DMS153 treated with DMSO at 0.1 percent for 48 hours (cell line): ENCODE results near the gene GLCE.
"Not testable (repeated sequence)": the region's sequence is repeated elsewhere in the genome, so short reads cannot be mapped to it uniquely, and the experiment has no call there.

Source experiments
- DNase-seq: peaks from one replicate; lab custom pipeline; 2025; ENCODE audit not compliant: unreplicated experiment; lab: John Stamatoyannopoulos, UW

The GLCE gene

DNA sequence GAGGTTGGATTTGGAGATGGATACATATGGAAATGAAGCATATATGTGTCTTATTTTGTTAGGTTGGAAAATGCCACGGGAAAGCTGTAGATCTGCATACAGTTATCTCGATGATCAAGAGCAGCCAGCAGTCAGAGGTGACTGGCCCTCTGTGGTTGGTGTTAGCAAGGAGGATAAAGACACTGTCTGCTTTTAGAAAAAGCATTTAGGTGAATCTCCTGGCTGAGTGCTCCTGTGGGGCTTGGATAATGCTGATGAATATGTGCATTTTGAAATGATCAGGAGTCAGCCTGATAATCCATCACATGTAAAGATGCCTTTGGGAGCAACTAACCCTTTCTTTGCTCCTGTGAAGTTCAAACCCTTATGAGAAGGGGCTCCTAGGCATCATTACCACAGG is 24.9 kb upstream of the GLCE start:
- DNase-seq, result no peak

DNA sequence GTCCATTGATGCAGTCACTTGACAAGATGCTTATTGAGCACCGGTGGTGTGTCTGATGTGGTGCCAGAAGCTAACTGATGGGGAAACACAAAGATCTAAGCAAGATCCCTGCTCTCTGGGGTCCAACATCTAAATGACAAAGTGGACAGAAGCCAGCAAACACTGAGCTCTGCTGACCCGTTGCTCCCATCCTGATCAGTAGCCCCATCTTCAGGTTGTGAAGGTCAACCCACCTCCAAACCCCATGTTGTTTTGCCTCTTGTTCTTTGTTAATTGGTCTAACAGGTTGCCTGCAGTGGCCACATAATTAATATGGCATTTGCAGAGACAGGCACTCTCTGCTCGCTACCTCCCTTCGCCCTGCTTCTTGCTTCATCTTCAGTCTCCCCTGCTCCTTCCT is 21.5 kb upstream of the GLCE start:
- DNase-seq, result no peak

DNA sequence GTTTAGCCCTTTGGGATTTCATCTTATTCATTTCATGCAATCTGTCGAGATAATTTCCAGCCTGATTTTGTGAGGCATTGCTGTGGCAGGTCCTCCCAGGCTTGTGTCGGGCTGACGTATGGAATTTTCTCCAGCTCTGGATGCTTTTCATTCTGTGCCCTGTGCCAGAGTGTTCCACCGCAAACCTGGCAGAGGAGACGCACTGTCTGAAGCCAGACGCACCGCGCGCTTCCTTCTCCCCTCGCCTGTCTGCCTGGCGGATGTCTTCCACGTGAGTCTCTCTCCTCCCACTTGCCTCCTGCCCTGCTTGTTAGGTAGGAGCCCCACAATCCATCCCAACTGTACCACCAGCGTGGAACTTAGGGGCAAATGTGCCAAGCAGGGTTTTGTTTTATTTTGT is 20.1 kb upstream of the GLCE start:
- no peak for DNase-seq

DNA sequence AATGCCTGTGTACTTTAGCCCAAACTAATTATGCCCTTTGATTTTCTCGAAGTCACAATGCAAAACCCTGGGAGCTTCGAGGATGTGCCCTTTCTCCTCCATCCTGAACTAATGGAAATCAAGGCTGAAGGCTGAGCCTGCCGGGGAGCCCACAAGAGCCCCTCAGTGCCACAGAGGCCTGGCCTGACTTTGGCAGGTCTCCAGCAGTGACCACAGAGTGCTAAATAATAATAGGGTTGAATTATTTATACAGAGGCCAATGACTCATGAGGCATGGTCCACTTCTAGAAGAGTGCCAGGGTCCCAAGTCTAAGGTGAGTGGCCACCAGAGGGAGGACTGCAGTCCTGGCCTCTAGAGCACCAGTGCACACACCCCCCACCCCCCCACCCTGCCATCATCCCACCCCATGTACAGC is 19.1 kb upstream of the GLCE start:
- no peak for DNase-seq

DNA sequence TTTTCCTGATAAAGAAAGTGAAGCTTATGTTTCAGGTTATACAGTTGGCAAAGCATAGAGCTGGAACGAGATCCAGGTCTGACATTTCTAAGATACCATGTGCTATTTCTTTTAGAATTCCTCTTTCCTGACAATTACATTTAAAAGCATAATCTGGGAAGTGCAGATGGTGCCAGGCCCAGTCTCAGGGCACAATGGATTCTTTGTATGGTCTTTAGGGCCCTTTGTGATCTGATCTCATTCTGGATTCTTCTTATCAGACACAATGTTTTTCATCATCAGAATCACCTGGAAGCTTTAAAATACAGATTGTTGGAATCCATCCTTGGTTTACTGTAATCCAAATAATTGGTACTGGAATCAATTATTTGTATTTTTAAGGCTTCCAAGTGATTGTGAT is 18.6 kb upstream of the GLCE start:
- no peak for DNase-seq

DNA sequence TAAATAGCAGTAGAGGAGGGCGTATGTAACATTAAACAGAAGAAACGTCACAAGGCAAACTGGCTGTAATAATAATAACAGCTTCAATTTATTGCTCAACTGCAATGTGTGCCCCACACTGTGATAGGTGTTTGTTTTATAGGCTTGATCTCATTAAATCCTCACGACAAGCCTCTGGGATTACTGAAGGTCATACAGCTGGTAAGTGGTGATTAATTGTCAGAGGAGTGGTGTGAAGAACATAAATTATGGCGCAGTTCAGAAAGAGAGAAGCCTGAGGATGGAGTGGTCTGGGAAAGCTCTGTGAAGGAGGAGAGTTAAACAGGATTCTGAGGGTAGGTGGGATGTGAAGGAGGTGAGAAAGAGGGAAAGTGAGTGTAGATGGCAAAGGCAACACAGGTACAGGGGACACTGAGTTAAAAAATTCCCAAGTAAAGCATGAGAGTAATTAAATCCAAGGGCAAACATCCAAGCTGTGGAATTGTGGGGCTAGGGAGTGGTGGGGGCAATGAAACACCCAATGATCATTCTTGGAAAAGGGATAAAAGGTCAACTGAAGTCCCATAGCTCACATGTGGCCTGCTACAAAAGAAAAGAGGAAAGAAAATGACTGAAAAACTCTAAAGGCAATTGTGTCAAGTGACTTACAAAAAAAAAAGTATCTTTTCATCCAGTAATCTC is 16.5 kb upstream of the GLCE start:
- DNase-seq, result no peak

DNA sequence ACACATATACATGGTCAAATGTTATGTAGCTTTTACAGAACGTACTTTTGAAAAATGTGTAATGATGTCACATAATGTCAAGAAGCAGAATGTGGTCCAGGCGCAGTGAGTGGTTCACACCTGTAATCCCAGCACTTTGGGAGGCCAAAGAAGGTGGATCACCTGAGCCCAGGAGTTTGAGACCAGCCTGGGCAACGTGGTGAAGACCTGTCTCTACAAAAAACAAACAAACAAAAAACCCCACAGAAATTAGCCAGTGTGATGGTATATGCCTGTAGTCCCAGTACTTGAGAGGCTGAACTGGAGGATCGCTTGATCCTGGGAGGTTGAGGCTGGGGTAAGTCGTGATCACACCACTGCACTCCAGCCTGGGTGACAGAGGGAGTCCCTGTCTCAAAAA is 15.9 kb upstream of the GLCE start:
- DNase-seq, result no peak

DNA sequence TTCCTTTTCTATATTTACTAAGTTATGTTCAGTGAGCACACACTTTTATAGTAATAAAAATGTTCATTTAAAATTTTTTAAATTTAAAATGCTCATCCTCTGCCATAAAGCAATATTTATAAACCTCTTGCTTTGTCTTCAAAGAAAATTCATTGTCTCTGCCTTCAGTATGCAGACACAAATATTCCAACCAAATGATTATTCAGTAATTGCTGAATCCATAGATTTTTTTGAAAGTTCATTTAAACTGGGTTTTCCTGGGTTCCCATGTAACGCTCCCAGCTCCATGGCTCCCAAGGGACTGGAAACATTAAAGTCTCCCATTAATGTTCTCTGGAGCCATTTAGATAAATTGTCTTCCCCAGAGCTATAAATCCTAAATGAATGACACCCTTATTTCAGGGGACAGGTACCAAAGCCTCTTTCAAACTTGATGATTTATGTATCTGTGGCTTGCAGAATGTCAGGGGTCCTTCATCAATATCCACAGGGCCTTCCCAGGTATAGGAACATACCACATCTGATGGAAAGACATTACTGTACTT is 15.2 kb upstream of the GLCE start:
- DNase-seq, result no peak

DNA sequence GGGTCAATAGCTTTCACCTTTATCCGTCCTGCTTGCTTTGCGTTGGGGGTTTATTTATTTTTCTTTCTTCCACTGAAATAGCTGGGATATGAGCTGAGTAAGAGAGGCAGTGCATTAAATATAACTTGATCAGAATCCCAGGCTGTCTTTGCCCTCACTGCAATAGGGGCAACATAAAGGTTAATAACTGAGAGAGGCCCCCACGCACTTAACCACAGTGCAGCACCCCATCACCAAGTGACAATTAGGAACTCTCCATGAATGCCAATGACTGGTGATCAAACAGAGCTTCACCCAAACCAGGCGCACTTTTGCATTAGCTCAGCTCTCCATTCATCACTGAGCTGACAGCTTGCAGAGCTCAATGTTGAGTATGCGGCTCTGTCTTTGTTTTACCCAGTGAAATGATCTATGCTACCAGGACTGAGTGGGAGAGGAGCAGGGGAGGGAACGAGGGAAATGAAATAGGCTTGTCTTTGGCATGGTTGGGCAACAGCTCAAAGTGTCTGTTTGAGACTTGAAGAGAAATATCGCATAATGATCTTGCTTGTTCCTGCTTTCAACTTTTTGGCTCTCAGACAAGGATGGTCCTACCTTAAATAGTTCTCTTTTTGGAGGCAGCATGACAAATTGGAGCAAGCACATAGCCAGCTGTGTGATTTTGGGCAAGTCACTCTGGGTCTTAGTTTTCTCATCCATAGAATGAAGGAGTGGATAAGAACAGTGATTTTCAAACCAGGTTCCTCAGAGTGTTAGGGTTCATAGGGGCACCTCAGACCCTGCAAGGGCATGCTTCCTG is 14.5 kb upstream of the GLCE start:
- no peak for DNase-seq

DNA sequence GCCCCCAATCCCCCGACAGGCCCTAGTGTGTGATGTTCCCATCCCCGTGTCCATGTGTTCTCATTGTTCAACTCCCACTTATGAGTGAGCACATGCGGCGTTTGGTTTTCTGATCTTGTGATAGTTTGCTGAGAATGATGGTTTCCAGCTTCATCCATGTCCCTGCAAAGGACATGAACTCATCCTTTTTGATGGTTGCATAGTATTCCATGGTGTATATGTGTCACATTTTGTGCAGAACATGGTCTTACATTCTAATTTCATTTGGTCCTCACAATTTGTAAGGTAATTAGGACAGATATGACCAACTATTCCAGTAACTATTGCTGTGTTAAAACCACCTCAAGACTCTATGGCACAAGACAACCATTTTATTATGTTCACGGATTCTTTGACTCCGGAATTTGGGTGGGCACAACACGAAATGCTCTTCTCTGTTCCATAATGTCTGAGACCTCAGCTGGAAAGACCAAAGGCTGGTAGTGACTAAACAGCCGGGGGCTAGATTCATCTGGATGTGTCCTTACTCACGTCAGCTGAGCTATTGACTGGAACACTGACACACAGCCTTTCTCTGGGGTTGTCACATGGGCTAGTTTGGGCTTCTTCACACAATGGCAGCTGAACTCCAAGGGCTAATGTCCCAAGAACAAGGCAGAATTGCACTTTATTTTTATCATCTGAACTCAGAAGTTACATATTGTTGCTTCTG is 13.6 kb upstream of the GLCE start:
- no peak for DNase-seq

DNA sequence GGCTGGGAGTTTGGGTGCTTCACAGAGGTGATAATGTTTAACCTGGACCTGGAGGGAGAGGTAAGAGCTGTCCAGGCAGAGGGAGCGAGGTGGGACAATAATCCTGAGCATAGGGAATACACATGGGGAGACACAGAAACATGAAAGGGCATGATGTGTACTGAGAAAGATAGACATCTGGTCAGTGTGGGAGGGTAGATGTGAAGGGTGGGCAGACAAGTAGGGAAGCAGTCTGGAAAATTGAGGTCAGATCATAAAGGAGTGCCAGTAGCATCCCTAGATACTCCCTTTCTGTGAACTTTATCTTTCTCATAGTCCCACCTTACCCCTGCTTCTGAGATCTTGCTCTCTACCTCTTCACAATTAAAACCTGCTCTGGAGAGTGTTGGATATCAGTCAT is 12.0 kb upstream of the GLCE start:
- DNase-seq, result no peak

DNA sequence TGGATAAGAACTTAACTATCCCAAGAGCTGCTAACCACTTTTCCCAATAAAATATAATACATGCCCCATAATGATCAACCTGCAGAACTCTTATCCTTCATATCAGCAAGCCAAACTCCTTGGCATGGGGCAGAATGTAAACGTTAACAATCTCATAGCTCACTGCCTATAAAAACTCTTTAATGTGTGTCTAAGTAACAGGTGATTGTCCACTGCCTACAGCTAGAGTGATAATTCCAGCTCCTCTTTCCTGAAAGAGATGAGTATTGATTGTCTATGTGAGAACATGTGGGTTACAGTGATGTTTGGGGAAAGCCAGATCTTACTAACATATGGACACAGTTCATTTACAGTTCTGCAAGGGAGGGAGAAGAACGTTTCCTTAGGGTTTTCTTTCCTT is 11.3 kb upstream of the GLCE start:
- no peak for DNase-seq

DNA sequence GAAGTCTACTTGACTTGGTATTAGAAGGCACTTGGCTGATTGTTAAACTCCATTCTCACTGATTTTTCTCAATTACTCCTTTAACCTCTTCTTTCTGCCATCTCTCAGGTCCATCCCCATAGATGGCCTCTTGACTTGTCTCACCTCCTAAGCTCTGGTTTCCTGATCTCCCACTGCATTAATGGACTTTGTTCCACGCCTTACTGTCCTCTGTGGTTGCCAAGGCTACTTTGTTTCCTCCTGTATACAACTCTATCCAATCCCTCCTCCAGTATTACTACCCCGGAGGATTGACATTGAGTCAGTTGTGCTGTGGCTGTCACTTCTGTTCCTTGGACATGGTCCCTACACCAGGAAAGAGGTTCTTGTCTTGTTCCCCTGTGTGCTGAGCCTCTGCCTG is 10.6 kb upstream of the GLCE start:
- no peak for DNase-seq

DNA sequence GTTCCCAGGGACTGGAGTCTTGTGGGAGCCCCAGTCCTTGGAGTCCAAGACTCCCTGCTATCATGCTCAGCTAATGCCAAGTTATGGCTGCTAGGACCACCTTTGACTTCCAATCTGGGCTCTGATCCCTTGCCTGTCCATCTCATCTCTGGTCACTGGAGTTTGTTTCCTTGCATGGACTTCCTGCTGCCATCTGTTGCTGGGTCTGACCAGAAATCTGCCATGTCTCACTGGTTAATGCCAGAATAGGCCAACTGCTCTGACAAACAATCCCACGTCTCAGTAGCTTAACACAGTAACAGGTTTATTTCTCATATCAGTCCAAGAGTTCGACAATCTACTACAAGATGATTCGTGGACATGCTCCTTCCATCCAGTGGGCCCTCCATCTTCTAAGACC is 10.1 kb upstream of the GLCE start:
- no peak for DNase-seq

DNA sequence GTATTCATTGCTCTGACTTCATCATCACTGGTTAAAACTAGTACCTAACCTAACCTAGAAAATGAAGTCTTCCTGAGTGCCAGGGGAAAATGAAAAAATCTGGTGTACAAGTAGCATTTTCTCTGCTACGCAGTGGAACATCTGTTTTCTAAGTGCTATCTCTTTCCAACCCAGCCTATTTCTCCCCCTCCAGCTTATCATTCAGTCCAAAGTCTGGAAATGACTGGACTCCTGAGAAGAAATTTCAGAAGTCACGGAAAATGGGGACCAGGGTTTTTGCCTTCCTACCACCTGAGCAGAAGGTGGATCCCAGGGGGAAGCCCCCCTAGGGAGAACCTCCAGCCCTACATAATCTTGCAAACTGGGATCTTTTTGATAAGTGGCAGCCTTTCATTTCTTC is 9.6 kb upstream of the GLCE start:
- DNase-seq, result no peak

DNA sequence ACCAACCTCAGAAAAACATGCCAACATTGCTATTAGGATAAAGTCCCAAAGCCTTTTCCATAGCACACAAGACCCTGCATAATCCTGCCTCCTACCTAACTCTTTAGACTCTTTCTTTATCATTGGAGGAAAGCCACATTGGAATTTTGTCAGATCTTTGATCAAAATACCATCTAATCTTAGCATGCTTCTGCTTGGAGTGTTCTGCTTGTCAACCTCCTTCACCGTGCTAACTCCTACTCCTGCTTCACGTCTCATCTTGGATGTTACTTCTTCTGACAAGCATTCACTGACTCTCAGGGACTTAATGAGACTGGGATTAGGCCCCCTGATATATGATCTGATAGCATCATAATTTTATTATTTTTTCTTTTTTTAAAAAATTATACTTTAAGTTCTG is 7.4 kb upstream of the GLCE start:
- no peak for DNase-seq

DNA sequence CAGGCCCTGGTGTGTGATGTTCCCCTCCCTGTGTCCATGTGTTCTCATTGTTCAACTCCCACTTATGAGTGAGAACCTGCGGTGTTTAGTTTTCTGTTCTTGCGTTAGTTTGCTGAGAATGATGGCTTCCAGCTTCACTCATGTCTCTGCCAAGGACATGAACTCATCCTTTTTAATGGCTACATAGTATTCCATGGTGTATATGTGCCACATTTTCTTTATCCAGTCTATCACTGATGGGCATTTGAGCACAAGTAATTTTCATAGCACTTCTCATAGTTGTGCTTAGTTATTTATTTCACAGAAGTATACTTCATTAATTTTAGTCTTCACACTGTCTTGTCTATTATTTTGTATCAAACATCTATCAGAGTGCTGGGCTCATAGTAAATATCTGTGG is 6.8 kb upstream of the GLCE start:
- DNase-seq, result not testable (repeated sequence)

DNA sequence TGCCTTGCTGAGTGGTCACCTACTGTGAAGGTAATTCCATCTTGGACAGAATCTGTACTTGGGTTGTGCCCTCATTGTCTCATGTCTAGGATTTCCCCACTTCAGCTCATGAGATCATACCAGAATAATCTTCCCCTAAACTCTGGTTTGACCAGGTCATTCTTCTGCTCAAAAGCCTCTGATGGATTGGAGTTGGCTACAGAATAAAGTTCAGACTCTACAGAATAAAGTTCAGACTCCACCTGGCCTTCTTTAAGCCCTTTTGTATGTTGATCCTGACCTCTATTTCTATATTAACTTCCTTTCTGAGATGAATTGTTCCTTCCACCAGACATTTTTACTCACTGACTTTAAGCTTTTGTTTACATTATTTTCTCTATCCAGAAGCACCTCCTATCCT is 6.4 kb upstream of the GLCE start:
- DNase-seq, result no peak

DNA sequence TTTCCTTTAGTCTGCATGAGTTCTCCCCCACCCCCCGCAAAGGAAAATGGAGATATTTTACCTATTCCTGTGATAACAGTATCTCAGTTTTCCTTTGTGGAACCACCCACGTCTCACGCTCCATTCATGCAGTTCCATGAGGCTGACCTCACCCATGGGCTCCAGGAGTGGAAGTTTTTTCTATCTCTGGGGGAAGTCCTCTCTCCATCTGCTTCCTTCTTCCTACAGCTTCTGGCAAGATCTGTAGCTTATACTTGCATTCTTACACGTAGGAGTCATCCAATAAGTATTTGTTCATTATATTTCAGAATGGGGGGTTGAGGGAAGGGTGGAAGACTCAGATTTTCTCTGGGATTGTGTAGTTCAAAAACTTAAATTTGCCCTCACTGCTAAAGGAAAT is 5.8 kb upstream of the GLCE start:
- no peak for DNase-seq

DNA sequence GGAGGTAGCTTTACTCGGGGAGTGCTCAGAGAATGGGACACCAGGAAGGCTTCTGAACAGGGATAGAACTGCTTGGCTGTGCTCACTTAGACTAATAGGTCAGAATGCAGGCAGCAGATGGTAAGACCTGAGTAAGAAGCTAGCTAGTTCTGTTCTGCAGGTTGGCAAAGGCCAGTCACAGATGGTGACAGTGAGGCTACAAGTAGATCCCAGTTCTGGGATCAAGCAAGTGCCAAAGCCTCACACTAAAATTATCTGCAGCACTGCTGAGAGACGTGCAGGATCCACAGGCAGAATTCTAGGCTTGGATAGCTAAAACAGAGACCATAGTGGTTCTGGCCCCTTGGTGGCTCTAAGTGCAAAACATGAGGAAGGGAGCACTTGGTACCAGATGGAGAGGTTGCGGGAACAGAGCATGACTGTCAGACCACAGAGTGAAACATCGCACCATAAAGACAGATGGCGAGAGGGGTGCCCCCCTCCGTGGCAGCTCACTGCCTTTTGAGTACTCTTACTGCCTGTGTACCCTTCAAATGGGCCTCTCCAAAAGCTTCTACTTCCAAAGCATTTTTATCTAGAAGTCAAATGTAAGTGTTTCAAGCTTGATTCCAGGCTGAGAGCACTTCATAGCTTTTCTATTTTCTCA is 3.6 kb upstream of the GLCE start:
- DNase-seq, result no peak

DNA sequence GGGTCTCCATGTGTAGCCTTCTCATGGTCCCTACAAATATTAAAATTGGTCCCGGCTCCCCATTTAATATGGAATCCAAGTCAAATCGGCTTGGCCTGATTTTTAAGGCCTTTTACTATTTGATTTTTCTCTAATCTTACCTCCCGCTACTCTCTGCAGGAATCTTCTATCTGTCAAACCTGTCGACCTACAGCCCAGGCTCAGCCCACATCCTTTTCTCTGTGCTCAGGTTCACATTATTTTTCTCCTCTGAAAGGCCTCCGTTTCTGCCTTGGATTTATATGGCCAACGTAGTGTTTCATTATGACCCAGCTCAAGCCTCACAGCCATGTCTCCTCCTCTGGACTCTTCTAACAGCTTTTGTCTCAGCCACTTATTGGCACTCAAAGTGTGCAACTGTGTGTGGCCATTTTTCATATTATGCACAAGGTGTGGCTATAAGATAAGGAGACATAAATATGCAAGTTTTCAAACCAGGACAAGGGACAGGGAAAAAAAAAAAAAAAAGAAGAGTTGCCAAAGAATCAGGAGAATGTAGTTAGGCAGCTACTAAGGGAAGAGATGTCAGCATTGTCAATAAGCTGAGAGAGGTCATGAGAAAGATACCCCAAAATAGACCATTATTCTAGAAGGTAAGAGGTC is 2.1 kb upstream of the GLCE start:
- DNase-seq, result no peak
